ENCODE data around the gene GREM2. TPM values are rescaled to one million over a fixed set of nuclear protein-coding genes. Genes with fewer than 3 reads are reported as not detected.

The GREM2 gene
- total RNA-seq, 1 donor from 2014 or later = 0.05 TPM

- no peak overlapping the region for H3K27ac Mint-ChIP-seq (ENCODE audit: unreplicated experiment)
- no peaks in the 10 kb centered on the region for H3K9me3 Mint-ChIP-seq (ENCODE audit: low read depth)
- H3K4me3 Mint-ChIP-seq (ENCODE audit: unreplicated experiment) = no peak overlapping the region
- H3K36me3 Mint-ChIP-seq (ENCODE audit: low read depth) = no peaks in the 10 kb centered on the region
- no peaks in the 10 kb centered on the region for H3K27me3 Mint-ChIP-seq (ENCODE audit: low read depth)
- no peak for DNase-seq (ENCODE audit: low spot score)
- no peak for TF ChIP-seq CTCF (IDR thresholded peaks at IDR 0.05)
- peaks cover 13% of the 10 kb centered on the region for H3K4me1 Mint-ChIP-seq (ENCODE audit: low read depth)
These were observed 34.9 kb downstream of the GREM2 start for GRCh38 chr1:240577095-240577494.

- peaks cover 13% of the 10 kb centered on the region for H3K4me1 Mint-ChIP-seq (ENCODE audit: low read depth)
- H3K27ac Mint-ChIP-seq (ENCODE audit: unreplicated experiment) = peak overlapping the region; percentile 6
- H3K9me3 Mint-ChIP-seq (ENCODE audit: low read depth) = no peaks in the 10 kb centered on the region
- no peaks in the 10 kb centered on the region for H3K36me3 Mint-ChIP-seq (ENCODE audit: low read depth)
- no peaks in the 10 kb centered on the region for H3K27me3 Mint-ChIP-seq (ENCODE audit: low read depth)
- H3K4me3 Mint-ChIP-seq (ENCODE audit: unreplicated experiment) = peak overlapping the region; percentile 53
- DNase-seq (ENCODE audit: low spot score) = no peak
- no peak for TF ChIP-seq CTCF (IDR thresholded peaks at IDR 0.05)
These were observed 35.8 kb downstream of the GREM2 start for GRCh38 chr1:240575981-240576662.

- no peaks in the 10 kb centered on the region for H3K9me3 Mint-ChIP-seq (ENCODE audit: low read depth)
- no peak overlapping the region for H3K4me3 Mint-ChIP-seq (ENCODE audit: unreplicated experiment)
- no peaks in the 10 kb centered on the region for H3K27me3 Mint-ChIP-seq (ENCODE audit: low read depth)
- peaks cover 13% of the 10 kb centered on the region for H3K4me1 Mint-ChIP-seq (ENCODE audit: low read depth)
- TF ChIP-seq CTCF (IDR thresholded peaks at IDR 0.05) = no peak
- no peak for DNase-seq (ENCODE audit: low spot score)
- no peaks in the 10 kb centered on the region for H3K36me3 Mint-ChIP-seq (ENCODE audit: low read depth)
- no peak overlapping the region for H3K27ac Mint-ChIP-seq (ENCODE audit: unreplicated experiment)
These were observed 39.6 kb downstream of the GREM2 start for GRCh38 chr1:240572328-240572727.

- no peak overlapping the region for H3K4me3 Mint-ChIP-seq (ENCODE audit: unreplicated experiment)
- no peaks in the 10 kb centered on the region for H3K36me3 Mint-ChIP-seq (ENCODE audit: low read depth)
- H3K27me3 Mint-ChIP-seq (ENCODE audit: low read depth) = no peaks in the 10 kb centered on the region
- no peak for TF ChIP-seq CTCF (IDR thresholded peaks at IDR 0.05)
- DNase-seq (ENCODE audit: low spot score) = no peak
- peaks cover 3% of the 10 kb centered on the region for H3K9me3 Mint-ChIP-seq (ENCODE audit: low read depth)
- H3K27ac Mint-ChIP-seq (ENCODE audit: unreplicated experiment) = no peak overlapping the region
- peaks cover 7% of the 10 kb centered on the region for H3K4me1 Mint-ChIP-seq (ENCODE audit: low read depth)
These were observed 40.2 kb downstream of the GREM2 start for GRCh38 chr1:240571782-240572181.

GRCh38 chr1:240567066-240567465 is 44.9 kb downstream of the GREM2 start:
- TF ChIP-seq CTCF (IDR thresholded peaks at IDR 0.05) = no peak
- Mint-ChIP-seq H3K27me3 (ENCODE audit: low read depth) (no peaks in the 10 kb centered on the region), H3K36me3 (ENCODE audit: low read depth) (no peaks in the 10 kb centered on the region), H3K27ac (ENCODE audit: unreplicated experiment) (no peak overlapping the region), H3K9me3 (ENCODE audit: low read depth) (peaks cover 3% of the 10 kb centered on the region), H3K4me3 (ENCODE audit: unreplicated experiment) (no peak overlapping the region), H3K4me1 (ENCODE audit: low read depth) (no peaks in the 10 kb centered on the region)
- no peak for DNase-seq (ENCODE audit: low spot score)
